Activated CD4-positive, alpha-beta T cell treated with anti-CD3 and anti-CD28 coated beads, Interleukin-2, Interleukin-4, amounts not matched to agents 100 ng/mL and 50 ng/mL, durations not matched to agents 16 hours and 8 hours (primary cell): ENCODE measurements around the gene CPLANE2.
"Not testable (repeated sequence)": the region's sequence is repeated elsewhere in the genome, so short reads cannot be mapped to it uniquely, and the experiment has no call there.

ENCODE experiments used
- DNase-seq: peaks from one replicate; pipeline ENCODE4 v3.0.0-alpha.2; 2020; ENCODE audit warnings: low spot score

The CPLANE2 gene

GRCh38 chr1:16248603-16249516 is 11.9 kb upstream of the CPLANE2 start:
- no peak for DNase-seq

DNA sequence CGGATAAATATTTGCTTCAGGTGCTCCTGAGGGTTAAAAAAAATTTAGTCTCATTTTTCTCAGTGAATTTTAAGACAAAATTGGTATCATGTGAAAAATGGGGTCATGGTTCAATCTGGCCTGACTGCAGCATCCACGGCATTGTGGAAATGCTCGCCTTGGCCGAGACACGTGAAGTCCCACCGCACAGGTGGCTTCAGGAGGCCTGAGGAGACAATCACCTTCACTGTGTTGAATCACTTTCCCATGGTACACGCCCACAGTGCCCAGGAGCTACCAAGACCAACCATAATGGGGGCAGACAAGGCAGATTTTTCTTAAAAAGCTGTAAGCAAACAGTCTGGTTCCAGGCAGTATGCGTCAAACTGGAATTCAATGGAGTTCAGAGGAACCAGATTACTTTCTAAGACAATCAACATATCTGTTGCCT is 11.0 kb upstream of the CPLANE2 start:
- no peak for DNase-seq

GRCh38 chr1:16247441-16247840 is 10.5 kb upstream of the CPLANE2 start:
- no peak for DNase-seq

GRCh38 chr1:16246961-16247360 is 10.0 kb upstream of the CPLANE2 start:
- DNase-seq: no peak

GRCh38 chr1:16246239-16246638 is 9.3 kb upstream of the CPLANE2 start:
- not testable (repeated sequence) for DNase-seq

DNA sequence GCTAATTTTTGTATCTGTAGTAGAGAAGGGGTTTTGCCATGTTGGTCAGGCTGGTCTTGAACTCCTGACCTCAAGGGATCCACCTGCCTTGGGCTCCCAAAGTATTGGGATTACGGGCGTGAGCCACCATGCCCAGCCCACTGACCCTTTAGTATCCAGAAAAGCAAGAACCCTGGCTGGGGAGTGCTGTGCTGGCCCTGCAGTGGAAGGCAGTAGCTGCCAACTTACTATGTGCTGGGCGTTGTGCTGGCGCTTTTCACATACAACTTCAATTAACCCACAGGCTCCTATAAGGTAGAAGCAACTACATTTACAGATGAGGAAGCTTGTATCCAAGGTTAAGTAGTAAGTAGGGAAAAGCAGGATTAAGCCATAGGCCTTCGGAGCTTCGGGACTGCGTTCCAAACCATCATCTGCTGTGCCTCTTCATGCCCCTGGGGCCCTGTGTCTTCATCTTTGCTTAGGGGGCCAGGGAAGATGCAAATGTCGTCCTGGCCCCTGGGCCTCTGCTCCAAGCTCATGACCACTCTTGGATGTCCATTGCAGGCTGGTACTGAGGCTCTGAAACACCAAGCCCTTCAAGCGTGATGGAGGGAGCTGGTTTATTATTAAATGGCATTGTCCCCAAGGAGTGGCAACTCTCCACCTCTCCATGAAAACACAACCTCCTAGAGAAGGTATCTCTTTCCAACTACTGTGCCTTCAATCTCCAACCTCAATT is 8.7 kb upstream of the CPLANE2 start:
- no peak for DNase-seq

DNA sequence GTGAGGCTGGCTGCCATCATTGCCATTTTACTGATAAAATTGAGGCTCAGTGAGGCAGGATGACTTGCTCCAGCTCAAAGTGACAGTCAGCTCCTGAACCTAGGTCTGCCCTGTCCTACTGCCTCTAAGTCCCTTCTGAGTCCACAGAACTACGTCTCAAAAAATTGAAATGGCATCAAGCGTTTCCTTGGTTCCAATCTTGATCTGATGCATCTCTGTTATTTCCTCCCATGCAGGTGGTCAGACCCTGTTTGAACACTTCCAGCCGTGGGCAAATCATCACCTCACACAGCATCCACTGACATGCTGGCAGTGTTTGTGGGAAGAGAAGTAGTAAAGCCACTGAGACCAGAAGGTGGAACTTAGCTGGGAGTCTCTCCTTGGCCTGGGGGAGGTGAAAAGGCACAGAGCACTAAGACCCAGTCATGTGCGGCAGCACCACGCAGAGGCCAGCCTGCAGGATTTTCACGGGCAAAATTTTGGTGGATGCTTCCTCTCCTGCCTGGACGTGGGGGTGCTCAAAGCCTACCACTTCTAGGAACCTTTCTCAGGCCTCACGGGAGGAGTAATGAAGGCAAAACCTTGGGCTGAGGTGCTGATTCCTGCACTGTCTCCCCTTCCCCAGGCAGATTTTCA is 7.8 kb upstream of the CPLANE2 start:
- DNase-seq: no peak

GRCh38 chr1:16243936-16244649 is 7.1 kb upstream of the CPLANE2 start:
- DNase-seq: peak; percentile 80

DNA sequence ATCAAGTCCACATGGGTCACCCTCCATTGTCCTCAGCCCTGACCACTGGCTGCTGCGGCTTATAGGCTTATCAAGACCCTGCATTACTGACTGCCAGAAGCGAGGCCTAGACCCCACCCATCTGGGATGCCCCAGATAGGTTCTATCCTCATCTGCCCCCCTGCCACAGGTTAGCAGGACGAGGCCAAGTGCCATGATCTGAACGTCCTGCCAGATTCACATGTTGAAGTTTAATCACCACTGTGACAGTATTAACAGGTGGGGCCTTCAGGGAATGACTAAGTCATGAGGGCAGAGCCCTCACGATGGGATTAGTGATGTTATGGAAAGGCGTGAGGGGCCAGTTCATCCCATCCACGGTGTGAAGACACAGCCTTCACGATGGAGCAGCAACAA is 6.2 kb upstream of the CPLANE2 start:
- no peak for DNase-seq

DNA sequence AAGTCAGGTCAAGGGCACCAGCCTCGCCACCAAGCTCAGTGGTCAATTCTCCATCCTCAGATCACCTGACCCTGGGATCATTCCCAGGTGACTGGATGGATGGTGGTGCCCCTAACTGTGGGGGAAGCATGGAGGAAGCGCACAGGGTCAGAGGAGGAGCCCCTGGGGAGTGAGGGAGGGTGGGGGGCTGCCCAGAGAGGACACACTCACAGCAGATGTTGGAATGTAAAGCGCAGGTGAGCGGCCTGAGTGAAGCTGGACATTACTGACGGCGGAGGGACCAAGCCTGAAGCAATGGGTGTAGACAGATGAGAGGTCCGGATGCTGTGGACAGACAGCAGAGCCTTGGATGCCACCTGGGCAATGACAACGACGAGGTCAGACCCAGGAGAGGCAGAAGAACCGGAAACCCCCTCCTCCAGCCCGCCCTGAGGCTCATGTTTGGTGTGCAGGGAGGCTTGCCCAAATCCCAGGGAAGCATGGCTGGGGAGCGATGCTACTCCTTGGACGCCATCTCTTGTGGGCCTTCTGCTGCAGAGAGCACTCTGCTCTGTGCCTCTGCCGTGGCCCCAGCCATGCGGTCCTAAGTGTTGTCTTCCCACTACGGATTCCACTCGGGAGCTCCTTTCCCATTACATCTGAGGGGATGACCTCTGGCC is 5.7 kb upstream of the CPLANE2 start:
- DNase-seq: no peak

GRCh38 chr1:16241221-16241708 is 4.3 kb upstream of the CPLANE2 start:
- DNase-seq: no peak

DNA sequence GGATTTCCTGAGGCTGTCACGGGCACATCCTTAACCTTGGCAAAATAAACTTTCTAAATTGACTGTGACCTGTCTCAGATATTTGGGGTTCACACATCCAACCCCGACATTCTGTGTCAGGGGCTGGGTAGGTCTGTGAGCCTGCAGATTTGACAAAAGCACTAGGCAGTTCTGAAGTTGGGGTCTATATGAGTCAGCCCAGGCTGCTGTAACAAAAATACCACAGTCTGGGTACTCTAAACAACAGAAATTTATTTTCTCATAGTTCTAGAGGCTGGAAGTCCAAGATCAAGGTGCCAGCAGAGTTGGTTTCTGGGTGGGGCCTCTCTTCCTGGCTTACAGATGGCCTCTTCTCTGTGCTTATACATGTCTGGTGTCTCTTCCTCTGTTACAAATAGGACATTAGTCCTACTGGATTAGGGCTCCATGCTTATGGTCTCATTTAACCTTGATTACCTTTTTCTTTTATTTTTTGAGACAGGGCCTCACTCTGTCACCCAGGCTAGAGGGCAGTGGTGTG is 3.0 kb upstream of the CPLANE2 start:
- no peak for DNase-seq

GRCh38 chr1:16237343-16237830 is 404 bp upstream of the CPLANE2 start:
- no peak for DNase-seq

- peak; percentile 50 for DNase-seq
These were observed 956 bp downstream of the CPLANE2 start for GRCh38 chr1:16235944-16236510.

GRCh38 chr1:16235347-16235746 is 1.6 kb downstream of the CPLANE2 start:
- DNase-seq: no peak

- no peak for DNase-seq
These were observed 3.6 kb downstream of the CPLANE2 start for GRCh38 chr1:16233431-16233830.

DNA sequence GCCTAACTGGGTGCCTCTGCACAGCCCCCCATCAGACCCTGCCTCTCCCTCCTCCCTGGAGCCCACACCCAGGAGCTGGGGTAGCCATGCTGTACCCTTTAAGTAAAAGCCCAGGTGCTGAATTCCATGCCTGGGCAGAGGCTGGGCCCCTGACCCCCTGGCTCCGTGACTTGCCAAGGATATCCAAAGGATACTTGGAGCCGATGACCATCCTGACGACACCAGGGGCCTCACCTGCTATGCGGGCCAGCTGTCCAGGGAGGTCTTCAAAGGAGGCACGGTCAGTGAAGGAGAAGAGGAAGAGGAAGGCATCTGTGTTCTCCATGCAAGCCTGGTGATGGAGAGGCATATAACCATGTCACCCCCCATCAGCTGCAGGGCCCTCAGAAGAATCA is 4.7 kb downstream of the CPLANE2 start:
- DNase-seq: no peak

- DNase-seq: no peak
These were observed 5.4 kb downstream of the CPLANE2 start for GRCh38 chr1:16231331-16232315.

- DNase-seq: no peak
These were observed 6.2 kb downstream of the CPLANE2 start for GRCh38 chr1:16230744-16231143.
